ENCODE measurements around the gene NPTXR. TPM values are rescaled to one million over a fixed set of nuclear protein-coding genes. Genes with fewer than 3 reads are reported as not detected.
"Not testable (repeated sequence)": the region's sequence is repeated elsewhere in the genome, so short reads cannot be mapped to it uniquely, and the experiment has no call there.

NPTXR gene
- total RNA-seq, 1 donor from 2014 or later, result 1.6 TPM

GRCh38 chr22:38832005-38832978 lies 11.5 kb downstream of the NPTXR start:
- intact Hi-C loops (cut with micrococcal nuclease), result no loop called here

- intact Hi-C loops (cut with micrococcal nuclease), result no loop called here
Observed at GRCh38 chr22:38831166-38831945, 12.5 kb downstream of the NPTXR start.

- intact Hi-C loops (cut with micrococcal nuclease), result no loop called here
Observed at GRCh38 chr22:38830845-38831108, 13.1 kb downstream of the NPTXR start.

GRCh38 chr22:38830026-38830844 lies 13.6 kb downstream of the NPTXR start:
- intact Hi-C loops (cut with micrococcal nuclease), result no loop called here

GRCh38 chr22:38829485-38829884 lies 14.3 kb downstream of the NPTXR start:
- intact Hi-C loops (cut with micrococcal nuclease), result no loop called here

- intact Hi-C loops (cut with micrococcal nuclease), result no loop called here
Observed at GRCh38 chr22:38828616-38829205, 15.1 kb downstream of the NPTXR start.

GRCh38 chr22:38828191-38828590 lies 15.6 kb downstream of the NPTXR start:
- intact Hi-C loops (cut with micrococcal nuclease), result no loop called here

- intact Hi-C loops (cut with micrococcal nuclease), result no loop called here
Observed at GRCh38 chr22:38827510-38827909, 16.3 kb downstream of the NPTXR start.

GRCh38 chr22:38826801-38827200 lies 17.0 kb downstream of the NPTXR start:
- intact Hi-C loops (cut with micrococcal nuclease), result no loop called here

GRCh38 chr22:38826386-38826785 lies 17.4 kb downstream of the NPTXR start:
- intact Hi-C loops (cut with micrococcal nuclease), result no loop called here

- intact Hi-C loops (cut with micrococcal nuclease), result no loop called here
Observed at GRCh38 chr22:38824585-38824984, 19.2 kb downstream of the NPTXR start.

- intact Hi-C loops (cut with micrococcal nuclease), result no loop called here
Observed at GRCh38 chr22:38823637-38824036, 20.2 kb downstream of the NPTXR start.

- intact Hi-C loops (cut with micrococcal nuclease), result no loop called here
Observed at GRCh38 chr22:38823076-38823475, 20.8 kb downstream of the NPTXR start.

- intact Hi-C loops (cut with micrococcal nuclease), result no loop called here
Observed at GRCh38 chr22:38820020-38820419, 23.8 kb downstream of the NPTXR start.

GRCh38 chr22:38819387-38819940 lies 24.4 kb downstream of the NPTXR start:
- intact Hi-C loops (cut with micrococcal nuclease), result no loop called here

- intact Hi-C loops (cut with micrococcal nuclease), result no loop called here
Observed at GRCh38 chr22:38817196-38817595, 26.6 kb downstream of the NPTXR start.

GRCh38 chr22:38815842-38816241 lies 28.0 kb downstream of the NPTXR start:
- intact Hi-C loops (cut with micrococcal nuclease), result no loop called here

GRCh38 chr22:38811241-38811640 lies 32.6 kb downstream of the NPTXR start:
- intact Hi-C loops (cut with micrococcal nuclease), result no loop called here

GRCh38 chr22:38805041-38805593 lies 38.7 kb downstream of the NPTXR start:
- intact Hi-C loops (cut with micrococcal nuclease), result not testable (repeated sequence)

GRCh38 chr22:38802671-38803121 lies 41.1 kb downstream of the NPTXR start:
- intact Hi-C loops (cut with micrococcal nuclease), result no loop called here
